IMR-90 (cell line): ENCODE data around the gene PPARD.

Source experiments
- BHLHE40 ChIP-seq: fragments of 150-350 bp; IDR thresholded peaks from 2 replicates; pipeline ENCODE4 v1.6.1; 2016; ENCODE audit warnings: mild to moderate bottlenecking, low read depth, low read length
- FOS ChIP-seq: fragments of 150-350 bp; IDR thresholded peaks from 2 replicates; pipeline ENCODE4 v1.6.1; 2016; ENCODE audit warnings: low read depth, low read length
- MAFK ChIP-seq: IDR thresholded peaks from 2 replicates; pipeline ENCODE4 v1.6.1; 2012; ENCODE audit warnings: low read depth, low read length, improper control_type of control experiment
- POLR2A ChIP-seq: IDR thresholded peaks from 2 replicates; pipeline ENCODE4 v1.6.1; 2012; ENCODE audit warnings: mild to moderate bottlenecking, low read depth, low read length
- USF2 ChIP-seq: fragments of 150-350 bp; IDR thresholded peaks from 2 replicates; pipeline ENCODE4 v1.6.1; 2017; ENCODE audit warnings: mild to moderate bottlenecking, antibody characterized with exemption, low read length, low read depth
- TF ChIP-seq, protein P1 (sequence below): conservative IDR thresholded peaks from 2 replicates; pipeline ENCODE4 v1.5.1; 2012; ENCODE audit warnings: mild to moderate bottlenecking, low read depth, low read length, improper control_type of control experiment

DNA sequence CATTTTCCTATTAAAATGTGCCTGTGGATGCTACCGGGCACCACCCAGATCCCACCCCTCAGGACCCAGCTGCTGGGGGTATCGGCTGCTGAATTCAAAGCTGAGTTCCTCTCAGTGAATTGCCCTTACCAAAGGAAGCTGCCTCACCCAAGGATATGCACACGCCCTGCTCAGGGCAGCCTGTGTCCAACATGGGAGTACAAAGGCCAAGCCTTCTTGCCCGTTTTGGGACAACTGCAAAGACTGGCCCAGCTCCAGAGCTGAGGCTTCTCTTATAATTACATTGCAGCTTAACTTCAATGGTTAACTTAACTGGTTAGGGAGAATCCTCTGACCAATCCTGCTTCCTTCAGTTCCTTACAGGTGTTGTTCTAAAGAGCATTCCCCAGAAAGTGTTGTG, 89.9 kb downstream of the PPARD start:
- TF ChIP-seq, protein P1, sequence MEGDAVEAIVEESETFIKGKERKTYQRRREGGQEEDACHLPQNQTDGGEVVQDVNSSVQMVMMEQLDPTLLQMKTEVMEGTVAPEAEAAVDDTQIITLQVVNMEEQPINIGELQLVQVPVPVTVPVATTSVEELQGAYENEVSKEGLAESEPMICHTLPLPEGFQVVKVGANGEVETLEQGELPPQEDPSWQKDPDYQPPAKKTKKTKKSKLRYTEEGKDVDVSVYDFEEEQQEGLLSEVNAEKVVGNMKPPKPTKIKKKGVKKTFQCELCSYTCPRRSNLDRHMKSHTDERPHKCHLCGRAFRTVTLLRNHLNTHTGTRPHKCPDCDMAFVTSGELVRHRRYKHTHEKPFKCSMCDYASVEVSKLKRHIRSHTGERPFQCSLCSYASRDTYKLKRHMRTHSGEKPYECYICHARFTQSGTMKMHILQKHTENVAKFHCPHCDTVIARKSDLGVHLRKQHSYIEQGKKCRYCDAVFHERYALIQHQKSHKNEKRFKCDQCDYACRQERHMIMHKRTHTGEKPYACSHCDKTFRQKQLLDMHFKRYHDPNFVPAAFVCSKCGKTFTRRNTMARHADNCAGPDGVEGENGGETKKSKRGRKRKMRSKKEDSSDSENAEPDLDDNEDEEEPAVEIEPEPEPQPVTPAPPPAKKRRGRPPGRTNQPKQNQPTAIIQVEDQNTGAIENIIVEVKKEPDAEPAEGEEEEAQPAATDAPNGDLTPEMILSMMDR, result no peak
- TF ChIP-seq POLR2A (no peak), MAFK (no peak), USF2 (no peak), BHLHE40 (no peak), FOS (no peak)
